Panc1 (cell line): ENCODE data around the gene GUCY1A2. TPM values are rescaled to one million over a fixed set of nuclear protein-coding genes. Genes with fewer than 3 reads are reported as not detected.

ENCODE experiments used
- ATAC-seq: fragments of 200-7000 bp; cut with Tn5 transposase; 2 replicates; pipeline ENCODE4 v1.9.1; 2020; ENCODE audit warnings: mild to moderate bottlenecking, moderate library complexity
- BruUV-seq: library from RNA; stranded (reverse); fragments of 400-500 nt; replicated peaks from 2 replicates; lab custom pipeline; 2021; lab: Mats Ljungman, UMichigan
- CTCF ChIA-PET: fragments of 300-600 bp; sonication (Branson Sonifier 250); formaldehyde crosslinking; loops from one replicate; lab custom pipeline; 2022; ENCODE audit warnings: antibody characterized with exemption; lab: Charles Lee
- POLR2A ChIA-PET: fragments of 300-600 bp; sonication (Branson Sonifier 250); formaldehyde crosslinking; loops from one replicate; lab custom pipeline; 2022; ENCODE audit warnings: antibody characterized with exemption; lab: Charles Lee
- DNase-seq: peaks from one replicate; pipeline ENCODE4 v3.0.0-alpha.2; 2010; ENCODE audit warnings: low read depth, low spot score
- H3K27ac ChIP-seq: 2 replicates; pipeline ENCODE4 v1.5.1; 2011; ENCODE audit warnings: mild to moderate bottlenecking, low read length, inconsistent platforms
- H3K27me3 ChIP-seq: fragments of 200-500 bp; sonication (Bioruptor generic); 2 replicates; pipeline ENCODE4 v1.6.0; 2014; ENCODE audit warnings: low read length, inconsistent platforms; ENCODE audit not compliant: control insufficient read depth, insufficient read depth
- H3K36me3 ChIP-seq: fragments of 200-500 bp; sonication (Bioruptor generic); 2 replicates; pipeline ENCODE4 v1.5.1; 2014; ENCODE audit warnings: inconsistent platforms, mild to moderate bottlenecking, low read length, moderate library complexity; ENCODE audit not compliant: control insufficient read depth, insufficient read depth
- H3K4me1 ChIP-seq: 2 replicates; pipeline ENCODE4 v1.5.1; 2011; ENCODE audit warnings: inconsistent platforms, mild to moderate bottlenecking, low read length, moderate library complexity; ENCODE audit not compliant: control insufficient read depth, insufficient read depth
- H3K4me3 ChIP-seq, 2 experiments: 2 replicates each; pipeline ENCODE4 v1.5.1; 2011 to 2012; ENCODE audit warnings: low read depth in 2 of 2, low read length in 2 of 2, mild to moderate bottlenecking in 2 of 2, inconsistent platforms in 1 of 2, moderate library complexity in 1 of 2
- H3K9me3 ChIP-seq: fragments of 200-500 bp; sonication (Bioruptor generic); 2 replicates; pipeline ENCODE4 v1.5.1; 2014; ENCODE audit warnings: low read depth, mild to moderate bottlenecking, inconsistent platforms, low read length, moderate library complexity; ENCODE audit not compliant: control insufficient read depth, insufficient read depth
- POLR2AphosphoS5 ChIP-seq: IDR thresholded peaks from 2 replicates; pipeline ENCODE4 v1.6.1; 2012; ENCODE audit warnings: mild to moderate bottlenecking, low read depth, low read length, moderate library complexity
- SIN3A ChIP-seq: IDR thresholded peaks from 2 replicates; pipeline ENCODE4 v1.6.1; 2012; ENCODE audit warnings: low read depth, mild to moderate bottlenecking, low read length, moderate library complexity, borderline replicate concordance; ENCODE audit not compliant: insufficient read depth
- TCF7L2 ChIP-seq: IDR thresholded peaks from 2 replicates; pipeline ENCODE4 v1.6.1; 2011; ENCODE audit warnings: mild to moderate bottlenecking, low read depth, low read length, inconsistent platforms
- in situ Hi-C: cut with HindIII; loops from 2 replicates; pipeline ENCODE4 v1.10.0; 2016; ENCODE audit warnings: low sequenced_read_pairs, low pct_unique_long_range_greater_than_20kb
- intact Hi-C: fragments of 100-400 bp; cut with micrococcal nuclease; formaldehyde crosslinking; loops from one replicate; pipeline ENCODE4 v1.10.0; 2022; ENCODE audit not compliant: unreplicated experiment
- total RNA-seq: library from RNA; stranded (reverse); gene quantifications from one replicate; pipeline ENCODE4 v1.2.1, GENCODE V29; 2021; ENCODE audit not compliant: unreplicated experiment
- TF ChIP-seq, protein P1 (sequence below), 2 experiments: IDR thresholded peaks; 2 replicates each; pipeline ENCODE4 v1.6.1; 2011 to 2012; ENCODE audit warnings: low read depth in 2 of 2, control low read depth in 1 of 2, low read length in 1 of 2, mild to moderate bottlenecking in 1 of 2, moderate library complexity in 1 of 2; ENCODE audit not compliant: insufficient read depth in 1 of 2
- TF ChIP-seq, protein P2 (sequence below): fragments of 450-650 bp; IDR thresholded peaks from 2 replicates; pipeline ENCODE4 v1.5.1; 2017; ENCODE audit warnings: mild to moderate bottlenecking

Gene GUCY1A2
- total RNA-seq, 1 experiment from 2014 or later: 1.9 TPM

DNA sequence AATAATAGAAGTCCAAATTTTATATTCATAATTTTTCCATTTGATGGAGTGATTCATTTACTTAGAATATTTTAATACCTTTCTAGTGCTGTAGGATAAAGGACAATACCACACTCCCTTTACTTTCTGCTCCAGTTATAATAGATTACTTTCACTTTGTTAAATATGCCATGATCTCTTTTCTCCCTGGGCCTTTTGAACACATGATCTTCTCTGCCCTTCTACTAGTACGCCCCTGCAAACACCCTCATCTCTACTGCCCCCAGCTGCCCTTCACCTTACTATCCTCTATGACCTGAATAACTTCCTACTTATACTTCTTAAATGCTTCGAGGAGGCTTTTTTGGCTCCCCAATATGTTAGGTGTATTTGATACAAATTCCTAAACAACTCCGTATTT is 177.3 kb downstream of the GUCY1A2 start:
- POLR2A ChIA-PET: no interaction called here

DNA sequence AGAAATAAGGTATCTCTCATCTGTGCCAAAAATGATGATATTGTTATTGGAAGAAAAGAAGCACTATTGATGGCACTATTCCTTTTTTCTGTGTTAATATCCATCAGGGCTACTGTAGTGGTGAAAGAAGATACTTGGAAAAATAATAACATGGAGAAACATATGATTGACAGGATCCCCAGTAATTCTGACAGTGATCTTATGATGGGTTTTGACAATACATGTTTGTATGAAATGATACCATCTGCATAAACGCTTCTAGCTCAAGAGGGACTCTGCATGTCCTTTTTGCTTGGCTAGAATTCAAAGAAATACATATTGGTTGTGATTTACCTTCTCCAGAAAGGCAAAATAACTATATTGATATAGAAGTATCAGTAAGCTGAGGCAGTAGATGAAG is 178.1 kb downstream of the GUCY1A2 start:
- BruUV-seq: no TSS peak
- Histone ChIP-seq H3K27ac (no peak overlapping the region), H3K9me3 (no peaks in the 10 kb centered on the region), H3K27me3 (no peaks in the 10 kb centered on the region), H3K4me1 (no peaks in the 10 kb centered on the region), H3K4me3 (no peak overlapping the region), H3K36me3 (no peaks in the 10 kb centered on the region)
- no peak for TF ChIP-seq TCF7L2
- TF ChIP-seq POLR2AphosphoS5: no peak
- TF ChIP-seq, protein P1, sequence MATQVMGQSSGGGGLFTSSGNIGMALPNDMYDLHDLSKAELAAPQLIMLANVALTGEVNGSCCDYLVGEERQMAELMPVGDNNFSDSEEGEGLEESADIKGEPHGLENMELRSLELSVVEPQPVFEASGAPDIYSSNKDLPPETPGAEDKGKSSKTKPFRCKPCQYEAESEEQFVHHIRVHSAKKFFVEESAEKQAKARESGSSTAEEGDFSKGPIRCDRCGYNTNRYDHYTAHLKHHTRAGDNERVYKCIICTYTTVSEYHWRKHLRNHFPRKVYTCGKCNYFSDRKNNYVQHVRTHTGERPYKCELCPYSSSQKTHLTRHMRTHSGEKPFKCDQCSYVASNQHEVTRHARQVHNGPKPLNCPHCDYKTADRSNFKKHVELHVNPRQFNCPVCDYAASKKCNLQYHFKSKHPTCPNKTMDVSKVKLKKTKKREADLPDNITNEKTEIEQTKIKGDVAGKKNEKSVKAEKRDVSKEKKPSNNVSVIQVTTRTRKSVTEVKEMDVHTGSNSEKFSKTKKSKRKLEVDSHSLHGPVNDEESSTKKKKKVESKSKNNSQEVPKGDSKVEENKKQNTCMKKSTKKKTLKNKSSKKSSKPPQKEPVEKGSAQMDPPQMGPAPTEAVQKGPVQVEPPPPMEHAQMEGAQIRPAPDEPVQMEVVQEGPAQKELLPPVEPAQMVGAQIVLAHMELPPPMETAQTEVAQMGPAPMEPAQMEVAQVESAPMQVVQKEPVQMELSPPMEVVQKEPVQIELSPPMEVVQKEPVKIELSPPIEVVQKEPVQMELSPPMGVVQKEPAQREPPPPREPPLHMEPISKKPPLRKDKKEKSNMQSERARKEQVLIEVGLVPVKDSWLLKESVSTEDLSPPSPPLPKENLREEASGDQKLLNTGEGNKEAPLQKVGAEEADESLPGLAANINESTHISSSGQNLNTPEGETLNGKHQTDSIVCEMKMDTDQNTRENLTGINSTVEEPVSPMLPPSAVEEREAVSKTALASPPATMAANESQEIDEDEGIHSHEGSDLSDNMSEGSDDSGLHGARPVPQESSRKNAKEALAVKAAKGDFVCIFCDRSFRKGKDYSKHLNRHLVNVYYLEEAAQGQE (IDR thresholded peaks at IDR 0.05; ENCODE audit: insufficient read depth in 1 of 2, low read depth in 2 of 2, low read length in 1 of 2): no peak
- TF ChIP-seq, protein P2, sequence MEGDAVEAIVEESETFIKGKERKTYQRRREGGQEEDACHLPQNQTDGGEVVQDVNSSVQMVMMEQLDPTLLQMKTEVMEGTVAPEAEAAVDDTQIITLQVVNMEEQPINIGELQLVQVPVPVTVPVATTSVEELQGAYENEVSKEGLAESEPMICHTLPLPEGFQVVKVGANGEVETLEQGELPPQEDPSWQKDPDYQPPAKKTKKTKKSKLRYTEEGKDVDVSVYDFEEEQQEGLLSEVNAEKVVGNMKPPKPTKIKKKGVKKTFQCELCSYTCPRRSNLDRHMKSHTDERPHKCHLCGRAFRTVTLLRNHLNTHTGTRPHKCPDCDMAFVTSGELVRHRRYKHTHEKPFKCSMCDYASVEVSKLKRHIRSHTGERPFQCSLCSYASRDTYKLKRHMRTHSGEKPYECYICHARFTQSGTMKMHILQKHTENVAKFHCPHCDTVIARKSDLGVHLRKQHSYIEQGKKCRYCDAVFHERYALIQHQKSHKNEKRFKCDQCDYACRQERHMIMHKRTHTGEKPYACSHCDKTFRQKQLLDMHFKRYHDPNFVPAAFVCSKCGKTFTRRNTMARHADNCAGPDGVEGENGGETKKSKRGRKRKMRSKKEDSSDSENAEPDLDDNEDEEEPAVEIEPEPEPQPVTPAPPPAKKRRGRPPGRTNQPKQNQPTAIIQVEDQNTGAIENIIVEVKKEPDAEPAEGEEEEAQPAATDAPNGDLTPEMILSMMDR: no peak
- TF ChIP-seq SIN3A: no peak
- CTCF ChIA-PET: no interaction called here
- intact Hi-C loops: no loop called here
- ATAC-seq (no peak), DNase-seq (no peak)
- in situ Hi-C loops: no loop called here
- POLR2A ChIA-PET: no interaction called here

More for the DNA sequence above, 177.3 kb downstream of the GUCY1A2 start:
- no peaks in the 10 kb centered on the region for H3K27me3 ChIP-seq
- no TSS peak for BruUV-seq
- H3K4me3 ChIP-seq: no peak overlapping the region
- no peaks in the 10 kb centered on the region for H3K9me3 ChIP-seq
- intact Hi-C loops: no loop called here
- DNase-seq: no peak
- H3K27ac ChIP-seq: no peak overlapping the region
- in situ Hi-C loops: no loop called here
- CTCF ChIA-PET: no interaction called here
- no peaks in the 10 kb centered on the region for H3K36me3 ChIP-seq
- TF ChIP-seq SIN3A (no peak), POLR2AphosphoS5 (no peak)
- TF ChIP-seq, protein P2: no peak
- TF ChIP-seq, protein P1 (IDR thresholded peaks at IDR 0.05; ENCODE audit: insufficient read depth in 1 of 2, low read depth in 2 of 2, low read length in 1 of 2): no peak
- H3K4me1 ChIP-seq: no peaks in the 10 kb centered on the region
- no peak for ATAC-seq
